Keratinocyte (primary cell): ENCODE measurements around the gene CHIA.

Experiments
- CTCF ChIP-seq, 3 experiments: IDR thresholded peaks in 1 of 3; conservative IDR thresholded peaks in 1 of 3; optimal IDR thresholded peaks in 1 of 3; 2 replicates in 2 of 3; 3 replicates in 1 of 3; pipeline versions ENCODE3 to v1.5.1; 2011; ENCODE audit warnings: low read length in 3 of 3, mild to moderate bottlenecking in 3 of 3, moderate library complexity in 2 of 3, control low read depth in 1 of 3, inconsistent platforms in 1 of 3; ENCODE audit not compliant: insufficient read depth in 2 of 3; ENCODE audit errors: extremely low read depth in 1 of 3
- EZH2 ChIP-seq: IDR thresholded peaks from one replicate; pipeline ENCODE4 v1.6.1; 2012; ENCODE audit warnings: inconsistent platforms, mild to moderate bottlenecking, low read length, moderate library complexity

- no peak for TF ChIP-seq CTCF (optimal IDR thresholded peaks at IDR 0.05 in 1 of 3, IDR thresholded peaks at IDR 0.05 in 1 of 3, conservative IDR thresholded peaks at IDR 0.05 in 1 of 3; ENCODE audit: extremely low read depth in 1 of 3, insufficient read depth in 2 of 3, low read length in 3 of 3)
- no peak for TF ChIP-seq EZH2
Measured at GRCh38 chr1:111286912-111287311, 3.7 kb upstream of the CHIA start.
